IPS-20b (cell line): Measurements from ENCODE around the gene STRBP.

Source experiments
- H3K27ac ChIP-seq: one replicate; pipeline ENCODE4 v1.5.1; 2013; ENCODE audit warnings: low read length
- H3K27me3 ChIP-seq: 2 replicates; pipeline ENCODE4 v1.6.1; 2013; ENCODE audit warnings: mild to moderate bottlenecking, low read length, inconsistent platforms; ENCODE audit not compliant: insufficient read depth
- H3K36me3 ChIP-seq: 2 replicates; pipeline ENCODE4 v1.6.1; 2013; ENCODE audit warnings: low read depth, mild to moderate bottlenecking, inconsistent platforms, low read length, moderate library complexity; ENCODE audit not compliant: insufficient read depth
- H3K4me1 ChIP-seq: 2 replicates; pipeline ENCODE4 v1.6.1; 2013; ENCODE audit warnings: mild to moderate bottlenecking, control low read depth, inconsistent platforms, low read length, moderate library complexity; ENCODE audit not compliant: insufficient read depth
- H3K4me3 ChIP-seq: 2 replicates; pipeline ENCODE4 v1.5.1; 2013; ENCODE audit warnings: mild to moderate bottlenecking, low read length, inconsistent platforms
- H3K9ac ChIP-seq: 2 replicates; pipeline ENCODE4 v1.6.1; 2013; ENCODE audit warnings: low read depth, mild to moderate bottlenecking, inconsistent platforms, low read length, moderate library complexity
- H3K9me3 ChIP-seq: 2 replicates; pipeline ENCODE4 v1.6.1; 2013; ENCODE audit warnings: mild to moderate bottlenecking, low read depth, low read length, inconsistent platforms; ENCODE audit not compliant: insufficient read depth

Gene STRBP

GRCh38 chr9:123246534-123246933 lies 21.9 kb downstream of the STRBP start:
- H3K36me3 ChIP-seq, result no peaks in the 10 kb centered on the region
- no peak overlapping the region for H3K27ac ChIP-seq
- no peaks in the 10 kb centered on the region for H3K9me3 ChIP-seq
- H3K27me3 ChIP-seq, result no peaks in the 10 kb centered on the region
- H3K4me3 ChIP-seq, result no peak overlapping the region
- no peak overlapping the region for H3K9ac ChIP-seq
- peaks cover 9% of the 10 kb centered on the region; the same call in 1 of the 2 replicates for H3K4me1 ChIP-seq

GRCh38 chr9:123239726-123240125 lies 28.7 kb downstream of the STRBP start:
- Histone ChIP-seq H3K27me3 (no peaks in the 10 kb centered on the region), H3K4me3 (no peak overlapping the region), H3K4me1 (peaks cover 8% of the 10 kb centered on the region), H3K27ac (no peak overlapping the region), H3K9ac (no peak overlapping the region), H3K9me3 (no peaks in the 10 kb centered on the region), H3K36me3 (no peaks in the 10 kb centered on the region)

- H3K4me3 ChIP-seq, result no peak overlapping the region
- H3K27ac ChIP-seq, result no peak overlapping the region
- H3K27me3 ChIP-seq, result no peaks in the 10 kb centered on the region
- no peaks in the 10 kb centered on the region for H3K9me3 ChIP-seq
- peaks cover 8% of the 10 kb centered on the region for H3K4me1 ChIP-seq
- H3K36me3 ChIP-seq, result no peaks in the 10 kb centered on the region
- no peak overlapping the region for H3K9ac ChIP-seq
These were observed 30.0 kb downstream of the STRBP start for GRCh38 chr9:123238365-123238764.

GRCh38 chr9:123237220-123237619 lies 31.2 kb downstream of the STRBP start:
- H3K9ac ChIP-seq, result no peak overlapping the region

GRCh38 chr9:123235448-123235847 lies 32.9 kb downstream of the STRBP start:
- peaks cover 8% of the 10 kb centered on the region for H3K4me1 ChIP-seq
- no peak overlapping the region for H3K27ac ChIP-seq
- no peaks in the 10 kb centered on the region for H3K27me3 ChIP-seq
- H3K4me3 ChIP-seq, result no peak overlapping the region
- H3K9me3 ChIP-seq, result no peaks in the 10 kb centered on the region
- no peaks in the 10 kb centered on the region for H3K36me3 ChIP-seq
- no peak overlapping the region for H3K9ac ChIP-seq

More at GRCh38 chr9:123237220-123237619, 31.2 kb downstream of the STRBP start:
- Histone ChIP-seq H3K4me1 (peaks cover 8% of the 10 kb centered on the region), H3K27me3 (no peaks in the 10 kb centered on the region), H3K36me3 (no peaks in the 10 kb centered on the region), H3K27ac (no peak overlapping the region), H3K4me3 (no peak overlapping the region), H3K9me3 (no peaks in the 10 kb centered on the region)

GRCh38 chr9:123234853-123235252 lies 33.5 kb downstream of the STRBP start:
- H3K9ac ChIP-seq, result no peak overlapping the region
- H3K27me3 ChIP-seq, result no peaks in the 10 kb centered on the region
- H3K36me3 ChIP-seq, result no peaks in the 10 kb centered on the region
- no peak overlapping the region for H3K4me3 ChIP-seq
- peaks cover 8% of the 10 kb centered on the region for H3K4me1 ChIP-seq
- no peak overlapping the region for H3K27ac ChIP-seq
- H3K9me3 ChIP-seq, result no peaks in the 10 kb centered on the region

- Histone ChIP-seq H3K4me3 (no peak overlapping the region), H3K36me3 (no peaks in the 10 kb centered on the region), H3K9ac (no peak overlapping the region), H3K9me3 (no peaks in the 10 kb centered on the region), H3K27me3 (no peaks in the 10 kb centered on the region), H3K27ac (no peak overlapping the region), H3K4me1 (no peaks in the 10 kb centered on the region; the same call in 1 of the 2 replicates)
These were observed 36.1 kb downstream of the STRBP start for GRCh38 chr9:123232332-123232731.

GRCh38 chr9:123231421-123231820 lies 37.0 kb downstream of the STRBP start:
- no peaks in the 10 kb centered on the region; the same call in 1 of the 2 replicates for H3K4me1 ChIP-seq
- H3K4me3 ChIP-seq, result no peak overlapping the region
- H3K9me3 ChIP-seq, result no peaks in the 10 kb centered on the region
- no peak overlapping the region for H3K9ac ChIP-seq
- no peaks in the 10 kb centered on the region for H3K27me3 ChIP-seq
- no peaks in the 10 kb centered on the region for H3K36me3 ChIP-seq
- H3K27ac ChIP-seq, result no peak overlapping the region

- Histone ChIP-seq H3K9me3 (no peaks in the 10 kb centered on the region), H3K27ac (no peak overlapping the region), H3K4me1 (peaks cover 11% of the 10 kb centered on the region), H3K27me3 (no peaks in the 10 kb centered on the region), H3K36me3 (no peaks in the 10 kb centered on the region), H3K4me3 (no peak overlapping the region), H3K9ac (no peak overlapping the region)
These were observed 39.4 kb downstream of the STRBP start for GRCh38 chr9:123228967-123229366.

- H3K9ac ChIP-seq, result no peak overlapping the region
- H3K4me3 ChIP-seq, result no peak overlapping the region
- H3K4me1 ChIP-seq, result peaks cover 11% of the 10 kb centered on the region; the same call in 1 of the 2 replicates
- no peaks in the 10 kb centered on the region for H3K27me3 ChIP-seq
- H3K27ac ChIP-seq, result no peak overlapping the region
- H3K36me3 ChIP-seq, result no peaks in the 10 kb centered on the region
- no peaks in the 10 kb centered on the region for H3K9me3 ChIP-seq
These were observed 42.4 kb downstream of the STRBP start for GRCh38 chr9:123225995-123226394.

GRCh38 chr9:123225374-123225813 lies 43.0 kb downstream of the STRBP start:
- H3K27me3 ChIP-seq, result no peaks in the 10 kb centered on the region
- H3K36me3 ChIP-seq, result no peaks in the 10 kb centered on the region
- peaks cover 11% of the 10 kb centered on the region; the same call in 1 of the 2 replicates for H3K4me1 ChIP-seq
- H3K4me3 ChIP-seq, result no peak overlapping the region
- no peaks in the 10 kb centered on the region for H3K9me3 ChIP-seq
- no peak overlapping the region for H3K27ac ChIP-seq
- peak overlapping the region; percentile 7; the same call in 1 of the 2 replicates for H3K9ac ChIP-seq

- no peaks in the 10 kb centered on the region for H3K36me3 ChIP-seq
- no peak overlapping the region for H3K27ac ChIP-seq
These were observed 48.3 kb downstream of the STRBP start for GRCh38 chr9:123220127-123220526.

More at GRCh38 chr9:123220127-123220526, 48.3 kb downstream of the STRBP start:
- no peak overlapping the region for H3K4me3 ChIP-seq
- H3K9ac ChIP-seq, result no peak overlapping the region
- H3K9me3 ChIP-seq, result no peaks in the 10 kb centered on the region
- no peaks in the 10 kb centered on the region for H3K27me3 ChIP-seq
- H3K4me1 ChIP-seq, result peaks cover 5% of the 10 kb centered on the region; the same call in 1 of the 2 replicates
